IPS-20b (cell line): ENCODE measurements around the gene FBXL4.
A peak's percentile ranks its signal among the peaks of the same experiment; 100 is the strongest.

Source experiments
- H3K27ac ChIP-seq: one replicate; pipeline ENCODE4 v1.5.1; 2013; ENCODE audit warnings: low read length
- H3K27me3 ChIP-seq: 2 replicates; pipeline ENCODE4 v1.6.1; 2013; ENCODE audit warnings: mild to moderate bottlenecking, low read length, inconsistent platforms; ENCODE audit not compliant: insufficient read depth
- H3K36me3 ChIP-seq: 2 replicates; pipeline ENCODE4 v1.6.1; 2013; ENCODE audit warnings: low read depth, mild to moderate bottlenecking, inconsistent platforms, low read length, moderate library complexity; ENCODE audit not compliant: insufficient read depth
- H3K4me1 ChIP-seq: 2 replicates; pipeline ENCODE4 v1.6.1; 2013; ENCODE audit warnings: mild to moderate bottlenecking, control low read depth, inconsistent platforms, low read length, moderate library complexity; ENCODE audit not compliant: insufficient read depth
- H3K4me3 ChIP-seq: 2 replicates; pipeline ENCODE4 v1.5.1; 2013; ENCODE audit warnings: mild to moderate bottlenecking, low read length, inconsistent platforms
- H3K9ac ChIP-seq: 2 replicates; pipeline ENCODE4 v1.6.1; 2013; ENCODE audit warnings: low read depth, mild to moderate bottlenecking, inconsistent platforms, low read length, moderate library complexity
- H3K9me3 ChIP-seq: 2 replicates; pipeline ENCODE4 v1.6.1; 2013; ENCODE audit warnings: mild to moderate bottlenecking, low read depth, low read length, inconsistent platforms; ENCODE audit not compliant: insufficient read depth

FBXL4 gene

DNA sequence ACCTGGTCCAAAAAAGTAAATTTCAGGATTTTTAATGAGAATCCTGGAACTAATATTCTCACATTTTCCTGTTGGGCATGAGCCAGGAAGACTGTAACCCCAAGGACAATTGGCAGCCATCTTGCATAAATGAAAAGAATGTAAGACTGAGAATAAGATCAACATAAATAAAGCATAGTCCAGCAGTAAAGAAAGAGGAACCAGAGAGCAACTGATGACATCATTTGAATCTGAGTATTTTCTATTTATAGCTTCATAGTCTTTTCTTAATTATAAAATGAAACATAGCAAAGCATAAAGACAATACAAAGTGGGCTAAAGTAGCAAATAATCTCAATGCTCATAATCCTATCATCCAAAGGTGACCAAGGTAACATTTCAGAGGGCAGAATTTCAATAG is 26.6 kb upstream of the FBXL4 start:
- no peak overlapping the region for H3K27ac ChIP-seq
- no peaks in the 10 kb centered on the region for H3K36me3 ChIP-seq
- no peak overlapping the region for H3K4me3 ChIP-seq

DNA sequence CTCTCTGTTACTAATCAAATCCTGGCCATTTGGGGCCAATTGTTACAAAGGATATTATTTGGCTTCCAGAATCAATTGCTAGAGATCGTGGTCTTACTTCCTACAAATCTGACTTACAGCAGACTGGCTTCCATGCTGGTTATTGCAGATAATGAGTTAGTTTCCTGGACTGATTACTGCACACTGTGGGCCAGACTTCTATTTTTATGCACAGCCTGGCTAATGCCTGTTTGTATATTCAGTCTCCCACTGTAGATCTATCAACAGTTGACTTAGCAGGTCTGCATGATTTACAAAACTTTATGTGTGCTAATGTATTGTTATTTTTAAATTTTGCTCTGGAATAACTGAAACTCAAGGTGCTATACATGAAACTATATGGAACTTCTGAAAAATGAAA is 25.8 kb upstream of the FBXL4 start:
- no peaks in the 10 kb centered on the region for H3K9me3 ChIP-seq
- no peaks in the 10 kb centered on the region for H3K36me3 ChIP-seq
- H3K4me3 ChIP-seq = no peak overlapping the region
- no peak overlapping the region for H3K27ac ChIP-seq
- H3K4me1 ChIP-seq = peaks cover 10% of the 10 kb centered on the region; the same call in 1 of the 2 replicates
- no peaks in the 10 kb centered on the region for H3K27me3 ChIP-seq
- no peak overlapping the region for H3K9ac ChIP-seq

More for the DNA sequence above, 26.6 kb upstream of the FBXL4 start:
- no peak overlapping the region for H3K9ac ChIP-seq
- H3K4me1 ChIP-seq = peaks cover 10% of the 10 kb centered on the region; the same call in 1 of the 2 replicates
- no peaks in the 10 kb centered on the region for H3K27me3 ChIP-seq
- H3K9me3 ChIP-seq = no peaks in the 10 kb centered on the region

DNA sequence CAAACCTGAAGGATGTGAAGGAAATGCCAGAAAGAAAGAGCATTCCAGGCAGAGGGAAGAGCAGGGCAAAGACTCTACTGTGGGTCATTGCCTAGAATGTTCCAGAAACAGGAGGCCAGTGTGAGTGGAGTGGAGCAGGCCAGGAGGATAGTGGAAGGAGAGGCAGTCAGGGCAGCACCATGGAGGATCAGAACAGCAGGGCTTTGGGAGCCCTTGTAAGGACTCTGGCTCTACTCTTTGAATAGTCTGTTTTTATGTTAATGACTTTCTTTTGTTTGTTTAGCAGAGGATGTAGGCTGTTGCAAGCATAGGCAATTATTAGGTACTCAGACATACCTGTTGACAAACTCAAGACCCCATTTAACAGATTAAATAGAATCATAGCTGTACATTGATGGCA is 23.6 kb upstream of the FBXL4 start:
- Histone ChIP-seq H3K9me3 (no peaks in the 10 kb centered on the region), H3K4me3 (no peak overlapping the region), H3K4me1 (peaks cover 8% of the 10 kb centered on the region; the same call in 1 of the 2 replicates), H3K36me3 (no peaks in the 10 kb centered on the region), H3K27ac (no peak overlapping the region), H3K9ac (no peak overlapping the region), H3K27me3 (no peaks in the 10 kb centered on the region)

- Histone ChIP-seq H3K27ac (no peak overlapping the region), H3K36me3 (no peaks in the 10 kb centered on the region), H3K4me1 (peaks cover 8% of the 10 kb centered on the region; the same call in 1 of the 2 replicates), H3K9ac (no peak overlapping the region), H3K9me3 (no peaks in the 10 kb centered on the region), H3K4me3 (no peak overlapping the region), H3K27me3 (no peaks in the 10 kb centered on the region)
Observed at GRCh38 chr6:98970469-98970868, 22.7 kb upstream of the FBXL4 start.

DNA sequence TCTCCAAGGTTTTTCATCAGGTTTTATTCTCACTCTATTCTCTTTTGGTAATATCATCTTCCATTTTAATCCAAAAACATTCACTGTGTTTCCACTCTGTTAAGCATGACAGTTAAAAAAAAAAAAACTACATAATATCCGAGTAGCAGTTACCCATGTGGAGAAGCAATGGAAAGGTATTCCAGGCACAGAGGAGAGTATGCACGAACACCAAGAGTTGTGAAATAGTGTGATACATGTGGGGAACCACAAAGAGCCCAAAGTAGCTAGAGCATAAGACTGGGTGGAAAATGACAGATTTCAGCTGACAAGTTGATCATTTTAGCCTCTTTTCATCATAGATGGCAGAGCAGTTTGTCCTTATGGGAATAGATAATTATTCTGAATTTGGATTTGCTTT is 19.9 kb upstream of the FBXL4 start:
- Histone ChIP-seq H3K9ac (no peak overlapping the region), H3K4me3 (no peak overlapping the region), H3K9me3 (no peaks in the 10 kb centered on the region), H3K36me3 (no peaks in the 10 kb centered on the region), H3K27ac (no peak overlapping the region), H3K4me1 (peaks cover 8% of the 10 kb centered on the region; the same call in 1 of the 2 replicates), H3K27me3 (no peaks in the 10 kb centered on the region)

DNA sequence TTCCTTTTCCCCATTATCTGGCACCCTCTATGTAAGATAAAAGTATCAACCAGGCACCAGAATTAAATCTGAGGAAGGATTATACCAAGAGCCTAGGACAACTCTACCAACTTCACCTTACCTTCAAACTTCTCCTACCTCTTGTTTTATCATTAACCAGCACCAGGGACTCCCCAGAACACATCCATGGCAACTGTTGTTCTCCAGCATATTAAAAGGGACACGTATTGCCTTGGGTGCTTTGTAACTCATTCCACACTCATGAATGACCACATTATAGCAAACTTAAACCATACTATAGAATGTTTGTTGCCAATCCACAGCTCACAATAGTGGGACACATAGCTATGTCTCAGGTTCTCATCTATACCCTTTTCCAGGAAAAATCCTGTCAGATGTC is 11.9 kb upstream of the FBXL4 start:
- Histone ChIP-seq H3K9ac (no peak overlapping the region), H3K27me3 (no peaks in the 10 kb centered on the region), H3K4me3 (no peak overlapping the region), H3K4me1 (no peaks in the 10 kb centered on the region), H3K9me3 (no peaks in the 10 kb centered on the region), H3K36me3 (no peaks in the 10 kb centered on the region), H3K27ac (no peak overlapping the region)

DNA sequence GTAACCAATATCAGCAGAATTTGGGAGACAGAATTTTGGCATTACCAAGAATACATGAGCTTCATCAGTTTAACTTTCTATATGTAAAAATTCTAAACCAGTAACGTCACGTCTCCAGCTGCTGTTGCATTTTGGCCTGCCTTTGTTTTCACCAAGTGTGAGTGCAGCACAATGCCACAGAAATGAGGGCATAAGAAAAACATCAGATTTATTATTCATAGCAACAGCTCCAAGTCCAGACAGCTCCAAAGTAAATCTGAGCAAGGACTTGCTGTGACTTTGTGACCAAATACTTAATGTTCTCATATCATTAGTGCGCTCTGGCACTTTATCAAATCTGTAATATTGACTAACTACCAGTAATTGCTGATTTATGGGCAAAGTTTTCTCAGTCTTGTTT is 11.0 kb upstream of the FBXL4 start:
- no peaks in the 10 kb centered on the region for H3K4me1 ChIP-seq
- no peaks in the 10 kb centered on the region for H3K9me3 ChIP-seq
- H3K27me3 ChIP-seq = no peaks in the 10 kb centered on the region
- H3K36me3 ChIP-seq = no peaks in the 10 kb centered on the region
- H3K27ac ChIP-seq = no peak overlapping the region
- H3K4me3 ChIP-seq = no peak overlapping the region
- H3K9ac ChIP-seq = no peak overlapping the region

- Histone ChIP-seq H3K9ac (no peak overlapping the region), H3K27ac (no peak overlapping the region), H3K4me1 (no peaks in the 10 kb centered on the region), H3K9me3 (no peaks in the 10 kb centered on the region), H3K36me3 (no peaks in the 10 kb centered on the region), H3K4me3 (no peak overlapping the region), H3K27me3 (no peaks in the 10 kb centered on the region)
Observed at GRCh38 chr6:98957450-98957849, 9.7 kb upstream of the FBXL4 start.

GRCh38 chr6:98949589-98949988 is 1.8 kb upstream of the FBXL4 start:
- Histone ChIP-seq H3K4me1 (0 out of 2 replicates have a peak, but pooled peaks cover 6% of the 10 kb centered on the region), H3K9me3 (no peaks in the 10 kb centered on the region), H3K27me3 (no peaks in the 10 kb centered on the region), H3K4me3 (no peak overlapping the region), H3K27ac (no peak overlapping the region), H3K9ac (no peak overlapping the region), H3K36me3 (no peaks in the 10 kb centered on the region)

DNA sequence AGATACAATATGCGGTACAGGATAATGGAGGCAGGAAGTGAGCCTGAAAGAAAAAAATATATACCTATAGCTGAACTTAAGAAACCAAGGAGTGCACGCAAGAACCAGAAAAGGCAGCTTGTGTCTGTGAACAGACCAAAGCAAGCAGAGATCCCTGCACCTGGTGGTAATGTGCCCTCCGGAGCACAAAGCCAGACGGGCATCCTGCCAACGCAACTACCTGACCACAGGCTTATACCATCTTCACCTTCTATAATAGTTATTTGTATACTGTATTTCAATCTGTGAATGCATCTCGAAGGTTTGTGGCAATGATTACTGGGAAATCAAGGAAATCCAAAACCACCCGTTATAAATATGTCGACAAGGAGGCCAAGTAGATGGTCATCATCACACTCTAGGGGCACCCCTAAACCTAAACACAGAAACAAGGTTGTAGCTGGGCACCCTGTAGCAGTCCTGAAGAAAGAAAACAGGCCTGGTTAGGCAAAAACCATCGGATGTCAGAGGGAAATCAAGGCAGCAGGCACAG is 801 bp downstream of the FBXL4 start:
- 0 out of 2 replicates have a peak, but pooled peaks cover 6% of the 10 kb centered on the region for H3K4me1 ChIP-seq
- H3K27ac ChIP-seq = peak overlapping the region; percentile 13
- peak overlapping the region; percentile 85 for H3K9ac ChIP-seq
- H3K36me3 ChIP-seq = no peaks in the 10 kb centered on the region
- no peaks in the 10 kb centered on the region for H3K9me3 ChIP-seq
- no peaks in the 10 kb centered on the region for H3K27me3 ChIP-seq
- H3K4me3 ChIP-seq = peak overlapping the region; percentile 82

DNA sequence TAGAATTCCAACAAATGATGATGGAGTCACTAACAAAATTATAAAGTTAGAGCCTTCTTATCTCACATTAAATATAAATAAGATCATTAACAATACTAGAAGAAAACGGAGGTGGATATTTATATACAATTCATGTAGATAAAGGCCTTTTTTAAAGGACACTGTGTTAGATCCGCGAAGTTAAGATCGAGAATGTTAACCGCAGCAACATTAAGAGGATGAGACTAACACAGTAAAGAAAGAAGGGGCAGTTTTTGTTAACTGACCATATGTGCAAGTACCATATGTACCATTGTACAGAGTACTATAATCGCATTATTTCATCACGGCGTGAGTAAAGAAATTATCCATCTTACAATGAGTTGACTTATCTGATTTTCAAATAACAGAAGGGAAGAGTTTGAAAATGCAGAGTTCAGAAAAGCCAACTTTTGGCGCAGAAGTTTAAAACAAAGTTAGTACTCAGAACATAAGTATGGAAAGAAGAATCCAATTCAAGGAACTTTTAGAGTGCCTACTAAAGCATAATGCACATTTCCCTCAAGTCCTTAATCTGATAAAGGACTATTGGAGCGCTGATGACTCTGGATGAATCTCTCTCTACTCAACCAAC is 1.4 kb downstream of the FBXL4 start:
- H3K36me3 ChIP-seq = no peaks in the 10 kb centered on the region
- 0 out of 2 replicates have a peak, but pooled peaks cover 6% of the 10 kb centered on the region for H3K4me1 ChIP-seq
- no peaks in the 10 kb centered on the region for H3K9me3 ChIP-seq
- H3K4me3 ChIP-seq = peak overlapping the region; percentile 82
- H3K9ac ChIP-seq = peak overlapping the region; percentile 85; the same call in 1 of the 2 replicates
- no peak overlapping the region for H3K27ac ChIP-seq
- no peaks in the 10 kb centered on the region for H3K27me3 ChIP-seq

- H3K9me3 ChIP-seq = peaks cover 8% of the 10 kb centered on the region; the same call in 1 of the 2 replicates
- no peak overlapping the region for H3K9ac ChIP-seq
- H3K27ac ChIP-seq = no peak overlapping the region
- 0 out of 2 replicates have a peak, but pooled peaks cover 6% of the 10 kb centered on the region for H3K4me1 ChIP-seq
- no peaks in the 10 kb centered on the region for H3K27me3 ChIP-seq
- H3K36me3 ChIP-seq = no peaks in the 10 kb centered on the region
- no peak overlapping the region for H3K4me3 ChIP-seq
Observed at GRCh38 chr6:98945311-98946115, 2.2 kb downstream of the FBXL4 start.
